ENCODE results near the gene CRIM1.

CRIM1 gene

DNA sequence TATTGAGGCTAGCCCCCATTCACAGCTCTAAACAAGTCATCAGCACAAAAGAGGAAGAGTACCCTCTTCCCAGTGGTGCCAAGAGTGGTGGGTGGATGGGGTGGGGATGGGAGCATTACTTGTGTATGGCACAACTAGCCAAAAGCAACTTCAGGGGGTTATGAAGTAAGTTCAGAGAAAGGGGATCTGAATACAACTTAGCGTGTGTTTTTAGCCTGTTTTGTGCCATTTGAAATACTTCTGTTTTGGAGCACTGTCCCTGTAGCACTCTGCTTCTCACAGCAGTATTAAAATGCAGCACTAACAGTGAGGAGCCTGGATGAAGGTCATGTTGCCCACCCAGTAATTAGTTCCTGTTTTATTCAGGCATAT, 113.5 kb downstream of the CRIM1 start:
- no CpG with 5 or more reads among the region's 1 CpG for WGBS, 2 donors (ENCODE audit: extremely low coverage in 2 of 2, insufficient read length in 2 of 2, insufficient replicate concordance in 1 of 2)
- H3K4me3 ChIP-seq (ENCODE audit: low read length in 2 of 2): no peak overlapping the region
- no peak overlapping the region for H3K4me2 ChIP-seq (ENCODE audit: insufficient read depth, low read length, poor library complexity, severe bottlenecking)
- H2BK12ac ChIP-seq (ENCODE audit: low read length): no peak overlapping the region
- no peak for DNase-seq (ENCODE audit: low spot score)
- no peaks in the 10 kb centered on the region for H3K27me3 ChIP-seq (ENCODE audit: control insufficient read depth in 3 of 3, insufficient read depth in 3 of 3, low read depth in 1 of 3, low read length in 3 of 3)
- no peak overlapping the region for H4K91ac ChIP-seq (ENCODE audit: low read depth, low read length, poor library complexity)
- no peak overlapping the region for H3K9ac ChIP-seq (ENCODE audit: low read depth, low read length, poor library complexity)
- H3K27ac ChIP-seq (replicated peaks; ENCODE audit: low read length): no peak overlapping the region
- H2AFZ ChIP-seq (ENCODE audit: low read length): no peak overlapping the region
- H3K4me1 ChIP-seq (ENCODE audit: control insufficient read depth in 2 of 2, insufficient read depth in 1 of 2, low read depth in 1 of 2, low read length in 2 of 2): peaks cover 0 to 2% of the 10 kb centered on the region in 2 donors
- H3K23ac ChIP-seq (ENCODE audit: low read depth, low read length, poor library complexity): no peak overlapping the region
- H3K36me3 ChIP-seq (replicated peaks in 1 of 2; ENCODE audit: control insufficient read depth in 2 of 2, insufficient read depth in 2 of 2, low read length in 2 of 2): peaks cover 2 to 4% of the 10 kb centered on the region in 2 donors
- H3K18ac ChIP-seq (ENCODE audit: low read length): no peak overlapping the region
- H2AK5ac ChIP-seq (ENCODE audit: low read depth, low read length): no peak overlapping the region
- H3K79me1 ChIP-seq (ENCODE audit: low read depth, low read length): no peaks in the 10 kb centered on the region
- no peak overlapping the region for H3K4ac ChIP-seq (ENCODE audit: low read length)
- H3K9me3 ChIP-seq (replicated peaks in 1 of 2; ENCODE audit: control insufficient read depth in 2 of 2, insufficient read depth in 1 of 2, low read depth in 1 of 2, low read length in 2 of 2): peaks cover 0 to 5% of the 10 kb centered on the region in 2 donors
- H4K8ac ChIP-seq (ENCODE audit: low read depth, low read length): no peak overlapping the region
- no peak overlapping the region for H2BK120ac ChIP-seq (ENCODE audit: low read depth, low read length)
- no peak overlapping the region for H2BK5ac ChIP-seq (ENCODE audit: low read length)
- H3K14ac ChIP-seq (ENCODE audit: low read length): no peak overlapping the region
- H2BK15ac ChIP-seq (ENCODE audit: low read length): no peak overlapping the region

DNA sequence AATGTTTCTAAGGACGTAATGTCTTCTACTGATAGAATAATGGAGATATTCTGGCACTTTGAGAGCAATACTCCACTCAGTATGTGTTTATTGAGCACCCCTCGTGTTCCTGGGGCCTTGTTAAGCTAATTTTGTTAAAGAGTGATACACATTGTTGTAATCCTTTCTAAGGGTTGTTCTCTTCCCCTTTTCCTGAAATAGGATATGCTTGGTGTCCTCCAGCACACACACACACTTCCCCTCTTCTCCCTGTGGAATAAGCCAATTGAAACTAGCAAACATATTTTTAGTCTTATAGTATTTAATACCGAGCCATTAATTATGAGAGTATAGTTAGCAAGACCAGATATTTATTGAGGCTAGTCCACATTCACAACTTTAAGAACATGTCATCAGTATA, 114.1 kb downstream of the CRIM1 start:
- WGBS, 2 donors (ENCODE audit: extremely low coverage in 2 of 2, insufficient read length in 2 of 2, insufficient replicate concordance in 1 of 2): no CpG with 5 or more reads among the region's 3 CpGs
- Histone ChIP-seq H3K9ac (ENCODE audit: low read depth, low read length, poor library complexity) (no peak overlapping the region), H2BK15ac (ENCODE audit: low read length) (no peak overlapping the region), H2BK12ac (ENCODE audit: low read length) (no peak overlapping the region), H4K8ac (ENCODE audit: low read depth, low read length) (no peak overlapping the region), H2AK5ac (ENCODE audit: low read depth, low read length) (no peak overlapping the region), H3K14ac (ENCODE audit: low read length) (no peak overlapping the region), H3K4me1 (ENCODE audit: control insufficient read depth in 2 of 2, insufficient read depth in 1 of 2, low read depth in 1 of 2, low read length in 2 of 2) (no peaks in the 10 kb centered on the region), H3K27ac (replicated peaks; ENCODE audit: low read length) (no peak overlapping the region), H3K27me3 (ENCODE audit: control insufficient read depth in 3 of 3, insufficient read depth in 3 of 3, low read depth in 1 of 3, low read length in 3 of 3) (no peaks in the 10 kb centered on the region), H3K9me3 (replicated peaks in 1 of 2; ENCODE audit: control insufficient read depth in 2 of 2, insufficient read depth in 1 of 2, low read depth in 1 of 2, low read length in 2 of 2) (peaks cover 0 to 5% of the 10 kb centered on the region in 2 donors), H3K23ac (ENCODE audit: low read depth, low read length, poor library complexity) (no peak overlapping the region), H4K91ac (ENCODE audit: low read depth, low read length, poor library complexity) (no peak overlapping the region), H2AFZ (ENCODE audit: low read length) (no peak overlapping the region), H3K36me3 (replicated peaks in 1 of 2; ENCODE audit: control insufficient read depth in 2 of 2, insufficient read depth in 2 of 2, low read length in 2 of 2) (peaks cover 2 to 4% of the 10 kb centered on the region in 2 donors), H3K18ac (ENCODE audit: low read length) (no peak overlapping the region), H3K79me1 (ENCODE audit: low read depth, low read length) (no peaks in the 10 kb centered on the region), H3K4me2 (ENCODE audit: insufficient read depth, low read length, poor library complexity, severe bottlenecking) (no peak overlapping the region), H3K4me3 (ENCODE audit: low read length in 2 of 2) (no peak overlapping the region), H3K4ac (ENCODE audit: low read length) (no peak overlapping the region), H2BK5ac (ENCODE audit: low read length) (no peak overlapping the region), H2BK120ac (ENCODE audit: low read depth, low read length) (no peak overlapping the region)
- no peak for DNase-seq (ENCODE audit: low spot score)

- Histone ChIP-seq H4K91ac (ENCODE audit: low read depth, low read length, poor library complexity) (no peak overlapping the region), H3K18ac (ENCODE audit: low read length) (no peak overlapping the region), H3K4ac (ENCODE audit: low read length) (no peak overlapping the region), H4K8ac (ENCODE audit: low read depth, low read length) (no peak overlapping the region), H2BK120ac (ENCODE audit: low read depth, low read length) (no peak overlapping the region), H3K4me3 (ENCODE audit: low read length in 2 of 2) (no peak overlapping the region), H3K27ac (replicated peaks; ENCODE audit: low read length) (no peak overlapping the region), H2BK5ac (ENCODE audit: low read length) (no peak overlapping the region), H2BK15ac (ENCODE audit: low read length) (no peak overlapping the region), H3K27me3 (ENCODE audit: control insufficient read depth in 3 of 3, insufficient read depth in 3 of 3, low read depth in 1 of 3, low read length in 3 of 3) (no peaks in the 10 kb centered on the region), H2AK5ac (ENCODE audit: low read depth, low read length) (no peak overlapping the region), H3K14ac (ENCODE audit: low read length) (no peak overlapping the region), H3K4me2 (ENCODE audit: insufficient read depth, low read length, poor library complexity, severe bottlenecking) (no peak overlapping the region), H2BK12ac (ENCODE audit: low read length) (no peak overlapping the region), H3K23ac (ENCODE audit: low read depth, low read length, poor library complexity) (no peak overlapping the region), H3K4me1 (ENCODE audit: control insufficient read depth in 2 of 2, insufficient read depth in 1 of 2, low read depth in 1 of 2, low read length in 2 of 2) (no peaks in the 10 kb centered on the region), H3K9me3 (replicated peaks in 1 of 2; ENCODE audit: control insufficient read depth in 2 of 2, insufficient read depth in 1 of 2, low read depth in 1 of 2, low read length in 2 of 2) (peaks cover 2 to 32% of the 10 kb centered on the region in 2 donors), H3K79me1 (ENCODE audit: low read depth, low read length) (no peaks in the 10 kb centered on the region), H3K36me3 (replicated peaks in 1 of 2; ENCODE audit: control insufficient read depth in 2 of 2, insufficient read depth in 2 of 2, low read length in 2 of 2) (peaks cover 13 to 18% of the 10 kb centered on the region in 2 donors), H3K9ac (ENCODE audit: low read depth, low read length, poor library complexity) (no peak overlapping the region), H2AFZ (ENCODE audit: low read length) (no peak overlapping the region)
- no CpG with 5 or more reads among the region's 2 CpGs for WGBS, 2 donors (ENCODE audit: extremely low coverage in 2 of 2, insufficient read length in 2 of 2, insufficient replicate concordance in 1 of 2)
- DNase-seq (ENCODE audit: low spot score): no peak
Observed at GRCh38 chr2:36473230-36473629, 117.7 kb downstream of the CRIM1 start.

- Histone ChIP-seq H3K27ac (replicated peaks; ENCODE audit: low read length) (no peak overlapping the region), H3K18ac (ENCODE audit: low read length) (no peak overlapping the region), H3K4me1 (ENCODE audit: control insufficient read depth in 2 of 2, insufficient read depth in 1 of 2, low read depth in 1 of 2, low read length in 2 of 2) (no peaks in the 10 kb centered on the region), H2BK15ac (ENCODE audit: low read length) (no peak overlapping the region), H3K9ac (ENCODE audit: low read depth, low read length, poor library complexity) (no peak overlapping the region), H3K27me3 (ENCODE audit: control insufficient read depth in 3 of 3, insufficient read depth in 3 of 3, low read depth in 1 of 3, low read length in 3 of 3) (no peaks in the 10 kb centered on the region), H3K79me1 (ENCODE audit: low read depth, low read length) (no peaks in the 10 kb centered on the region), H3K4me3 (ENCODE audit: low read length in 2 of 2) (no peak overlapping the region), H4K91ac (ENCODE audit: low read depth, low read length, poor library complexity) (no peak overlapping the region), H2AFZ (ENCODE audit: low read length) (no peak overlapping the region), H2BK12ac (ENCODE audit: low read length) (no peak overlapping the region), H3K4ac (ENCODE audit: low read length) (no peak overlapping the region), H3K4me2 (ENCODE audit: insufficient read depth, low read length, poor library complexity, severe bottlenecking) (no peak overlapping the region), H3K23ac (ENCODE audit: low read depth, low read length, poor library complexity) (no peak overlapping the region), H3K36me3 (replicated peaks in 1 of 2; ENCODE audit: control insufficient read depth in 2 of 2, insufficient read depth in 2 of 2, low read length in 2 of 2) (peaks cover 24 to 35% of the 10 kb centered on the region in 2 donors), H4K8ac (ENCODE audit: low read depth, low read length) (no peak overlapping the region), H3K14ac (ENCODE audit: low read length) (no peak overlapping the region), H2AK5ac (ENCODE audit: low read depth, low read length) (no peak overlapping the region), H2BK5ac (ENCODE audit: low read length) (no peak overlapping the region), H3K9me3 (replicated peaks in 1 of 2; ENCODE audit: control insufficient read depth in 2 of 2, insufficient read depth in 1 of 2, low read depth in 1 of 2, low read length in 2 of 2) (peaks cover 2 to 32% of the 10 kb centered on the region in 2 donors), H2BK120ac (ENCODE audit: low read depth, low read length) (no peak overlapping the region)
- no peak for DNase-seq (ENCODE audit: low spot score)
Observed at GRCh38 chr2:36476411-36476810, 120.8 kb downstream of the CRIM1 start.
